Endothelial cell (in vitro differentiated cells): ENCODE measurements around the gene C11orf21. TPM values are rescaled to one million over a fixed set of nuclear protein-coding genes. Genes with fewer than 3 reads are reported as not detected.

Experiments used
- DNase-seq: peaks from one replicate; pipeline ENCODE4 v3.0.0; 2021; ENCODE audit warnings: low spot score
- H3K27ac Mint-ChIP-seq: one replicate; pipeline ENCODE4 v1.8.0; 2021; ENCODE audit warnings: mixed read lengths, inconsistent platforms; ENCODE audit not compliant: unreplicated experiment
- H3K27me3 Mint-ChIP-seq: one replicate; pipeline ENCODE4 v1.8.0; 2021; ENCODE audit warnings: mild to moderate bottlenecking, moderate library complexity, mixed read lengths, inconsistent platforms; ENCODE audit not compliant: unreplicated experiment
- H3K36me3 Mint-ChIP-seq: one replicate; pipeline ENCODE4 v1.8.0; 2021; ENCODE audit warnings: mild to moderate bottlenecking, low read depth, mixed read lengths, inconsistent platforms; ENCODE audit not compliant: unreplicated experiment
- H3K4me1 Mint-ChIP-seq: one replicate; pipeline ENCODE4 v1.8.0; 2021; ENCODE audit warnings: mild to moderate bottlenecking, mixed read lengths, inconsistent platforms; ENCODE audit not compliant: unreplicated experiment
- H3K4me3 Mint-ChIP-seq: one replicate; pipeline ENCODE4 v1.8.0; 2021; ENCODE audit warnings: mild to moderate bottlenecking, mixed read lengths, inconsistent platforms; ENCODE audit not compliant: unreplicated experiment
- H3K9me3 Mint-ChIP-seq: one replicate; pipeline ENCODE4 v1.8.0; 2021; ENCODE audit warnings: mixed read lengths, inconsistent platforms; ENCODE audit not compliant: unreplicated experiment
- CTCF ChIP-seq: fragments of 200-600 bp; sonication (generic); IDR thresholded peaks from one replicate; pipeline ENCODE4 v1.5.0; 2021; ENCODE audit warnings: antibody characterized with exemption; ENCODE audit not compliant: unreplicated experiment
- long read RNA-seq: library from polyadenylated mRNA; unstranded; transcript quantifications from one replicate; pipeline ENCODE4 v2.0.0, GENCODE V29; 2020; ENCODE audit not compliant: unreplicated experiment
- total RNA-seq: library from RNA; stranded (reverse); fragmentation: NEBNext Ultra II Directional; extraction: Animal tissue kit (Norgen Biotek cat#: 25700); gene quantifications from one replicate; pipeline ENCODE4 v1.2.1, GENCODE V29; 2021; ENCODE audit not compliant: unreplicated experiment

Gene C11orf21
- 0.13 TPM for total RNA-seq
- long read RNA-seq: 0 reads

GRCh38 chr11:2301631-2302305 is at the start of gene C11orf21, which contains the start of gene TSPAN32:
Gene C11orf21, minus strand, starts transcription at chr11:2301918. Its CDS starts 110 bp downstream, at chr11:2301808.
Gene TSPAN32, plus strand, starts transcription at chr11:2302013. Its CDS starts 137 bp downstream, at chr11:2302150.
- no peak within 1 kb of the TSS for H3K4me3 Mint-ChIP-seq
- no peak for TF ChIP-seq CTCF
- peaks cover 9% of the 10 kb centered on the region for H3K4me1 Mint-ChIP-seq
- DNase-seq: no peak
- H3K36me3 Mint-ChIP-seq: no peaks in the 10 kb centered on the region
- H3K9me3 Mint-ChIP-seq: no peaks in the 10 kb centered on the region
- no peak within 1 kb of the TSS for H3K27ac Mint-ChIP-seq
- H3K27me3 Mint-ChIP-seq: peaks cover 6% of the 10 kb centered on the region

- Mint-ChIP-seq H3K27ac (no peak overlapping the region), H3K9me3 (peaks cover 12% of the 10 kb centered on the region), H3K4me1 (no peaks in the 10 kb centered on the region), H3K4me3 (peak overlapping the region; percentile 33), H3K27me3 (peaks cover 8% of the 10 kb centered on the region), H3K36me3 (peaks cover 23% of the 10 kb centered on the region)
- no peak for DNase-seq
- no peak for TF ChIP-seq CTCF
These were observed 47.3 kb upstream of the C11orf21 start for GRCh38 chr11:2348986-2349385.

GRCh38 chr11:2347308-2347830 is 45.7 kb upstream of the C11orf21 start:
- Mint-ChIP-seq H3K9me3 (peaks cover 12% of the 10 kb centered on the region), H3K36me3 (peaks cover 26% of the 10 kb centered on the region), H3K4me3 (no peak overlapping the region), H3K4me1 (no peaks in the 10 kb centered on the region), H3K27me3 (peaks cover 10% of the 10 kb centered on the region), H3K27ac (no peak overlapping the region)
- no peak for TF ChIP-seq CTCF
- no peak for DNase-seq

- Mint-ChIP-seq H3K36me3 (peaks cover 26% of the 10 kb centered on the region), H3K4me3 (no peak overlapping the region), H3K27ac (no peak overlapping the region), H3K9me3 (peaks cover 12% of the 10 kb centered on the region), H3K27me3 (peaks cover 10% of the 10 kb centered on the region), H3K4me1 (no peaks in the 10 kb centered on the region)
- no peak for TF ChIP-seq CTCF
- no peak for DNase-seq
These were observed 45.0 kb upstream of the C11orf21 start for GRCh38 chr11:2346586-2347307.
